PFSK-1 (cell line): ENCODE measurements around the gene NRAP.

Experiments
- POLR2AphosphoS5 ChIP-seq: IDR thresholded peaks from 2 replicates; pipeline ENCODE4 v1.6.1; 2012; ENCODE audit warnings: low read depth, mild to moderate bottlenecking, control low read depth, low read length, moderate library complexity
- TAF1 ChIP-seq: IDR thresholded peaks from 2 replicates; pipeline ENCODE4 v1.6.1; 2012; ENCODE audit warnings: low read length, control low read depth, borderline replicate concordance; ENCODE audit not compliant: insufficient read depth

DNA sequence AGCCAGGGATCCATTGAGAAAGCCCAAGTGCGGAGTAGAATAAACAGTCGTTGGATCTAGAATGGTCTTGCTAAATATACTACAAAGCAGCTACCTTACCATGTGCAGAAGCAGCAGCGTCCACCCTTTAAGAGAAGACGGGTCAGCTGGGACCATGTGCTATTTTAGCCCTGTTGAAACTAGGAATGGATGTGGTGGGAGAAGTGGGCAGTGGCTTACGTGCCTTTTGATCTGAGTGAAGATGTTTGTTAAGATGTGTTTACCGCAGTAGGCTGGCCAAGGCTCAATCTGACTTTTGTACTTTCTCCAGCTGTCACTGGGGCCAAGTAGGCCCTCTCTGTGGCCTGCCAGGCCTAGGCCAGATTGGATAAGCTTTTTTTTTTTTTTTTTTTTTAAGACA lies 101.8 kb downstream of the NRAP start:
- TF ChIP-seq TAF1 (no peak), POLR2AphosphoS5 (no peak)
